GM12878 (cell line): Measurements from ENCODE around the gene GNAO1.

Experiments
- CTCF ChIP-seq, 3 experiments: IDR thresholded peaks in 2 of 3; conservative IDR thresholded peaks in 1 of 3; 2 replicates each; pipeline ENCODE4 v1.5.1; 2011; ENCODE audit warnings: low read depth in 3 of 3, low read length in 3 of 3, mild to moderate bottlenecking in 3 of 3, control low read depth in 2 of 3, moderate library complexity in 2 of 3, inconsistent platforms in 1 of 3, mixed read lengths in 1 of 3; ENCODE audit not compliant: control insufficient read depth in 2 of 3, insufficient read depth in 1 of 3; ENCODE audit errors: extremely low read depth in 1 of 3
- PAX5 ChIP-seq: IDR thresholded peaks from 2 replicates; pipeline ENCODE4 v1.6.1; 2011; ENCODE audit warnings: low read depth, low read length, borderline replicate concordance

DNA sequence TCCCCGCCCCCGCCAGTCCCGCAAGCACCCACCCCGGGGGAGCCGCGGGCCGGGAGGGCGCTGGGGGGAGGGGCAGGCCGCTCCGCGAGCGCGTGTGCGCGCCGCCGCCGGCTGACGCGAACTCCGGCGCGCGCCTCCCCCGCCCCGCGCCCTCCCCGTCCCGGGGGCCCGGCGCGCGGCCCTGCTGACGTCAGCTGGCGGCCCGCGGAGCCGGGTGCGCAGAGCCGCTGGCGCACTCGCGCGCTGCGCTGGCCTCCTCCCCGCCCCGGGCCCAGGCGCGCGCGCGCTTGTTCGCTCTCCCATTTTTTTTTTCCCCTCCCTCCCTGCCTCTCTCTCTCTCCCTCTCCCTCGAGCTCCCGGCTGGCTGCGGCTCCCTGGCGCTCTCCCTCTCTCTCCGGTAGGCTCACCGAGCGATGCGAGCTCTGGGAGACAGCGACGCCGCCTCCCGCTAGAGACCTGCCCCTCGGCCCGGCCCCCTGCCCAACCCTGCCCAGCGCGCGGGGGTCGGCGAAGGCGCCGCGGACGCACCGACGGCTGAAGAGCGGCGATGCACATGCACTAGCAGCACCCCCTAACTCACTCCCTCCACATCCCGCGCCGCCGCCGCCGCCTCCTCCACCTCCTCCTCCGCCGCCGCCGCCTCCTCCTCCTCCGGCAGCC is at the start of gene GNAO1:
- TF ChIP-seq CTCF (IDR thresholded peaks at IDR 0.05 in 2 of 3, conservative IDR thresholded peaks at IDR 0.05 in 1 of 3; ENCODE audit: control insufficient read depth in 2 of 3, extremely low read depth in 1 of 3, insufficient read depth in 1 of 3, low read depth in 3 of 3, low read length in 3 of 3) (no peak), PAX5 (no peak)
